ENCODE results near the gene CNPY1. TPM values are rescaled to one million over a fixed set of nuclear protein-coding genes. Genes with fewer than 3 reads are reported as not detected.

CNPY1 gene
- total RNA-seq, 1 experiment from 2014 or later, result not detected

DNA sequence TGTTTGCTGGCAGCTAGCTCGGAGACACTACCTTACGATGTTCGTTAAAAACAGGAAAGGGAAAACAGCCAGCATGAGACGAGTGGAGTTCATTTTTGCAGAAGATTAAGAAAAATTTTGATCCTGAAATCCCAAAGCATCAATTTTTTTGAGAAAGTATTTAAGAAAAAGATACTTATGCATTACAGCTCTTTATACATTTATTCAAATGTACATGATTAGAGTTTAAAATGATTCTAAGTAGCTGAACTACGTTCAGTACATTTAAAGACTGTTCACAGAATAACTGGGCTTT is 34.7 kb downstream of the CNPY1 start:
- DNase-seq (ENCODE audit: low read depth), result no peak

- no peak for DNase-seq (ENCODE audit: low read depth)
Observed at GRCh38 chr7:155510975-155511701, 35.2 kb downstream of the CNPY1 start.

GRCh38 chr7:155509725-155510551 is 36.4 kb downstream of the CNPY1 start:
- no peak for DNase-seq (ENCODE audit: low read depth)

GRCh38 chr7:155509359-155509724 is 37.0 kb downstream of the CNPY1 start:
- DNase-seq (ENCODE audit: low read depth), result no peak

DNA sequence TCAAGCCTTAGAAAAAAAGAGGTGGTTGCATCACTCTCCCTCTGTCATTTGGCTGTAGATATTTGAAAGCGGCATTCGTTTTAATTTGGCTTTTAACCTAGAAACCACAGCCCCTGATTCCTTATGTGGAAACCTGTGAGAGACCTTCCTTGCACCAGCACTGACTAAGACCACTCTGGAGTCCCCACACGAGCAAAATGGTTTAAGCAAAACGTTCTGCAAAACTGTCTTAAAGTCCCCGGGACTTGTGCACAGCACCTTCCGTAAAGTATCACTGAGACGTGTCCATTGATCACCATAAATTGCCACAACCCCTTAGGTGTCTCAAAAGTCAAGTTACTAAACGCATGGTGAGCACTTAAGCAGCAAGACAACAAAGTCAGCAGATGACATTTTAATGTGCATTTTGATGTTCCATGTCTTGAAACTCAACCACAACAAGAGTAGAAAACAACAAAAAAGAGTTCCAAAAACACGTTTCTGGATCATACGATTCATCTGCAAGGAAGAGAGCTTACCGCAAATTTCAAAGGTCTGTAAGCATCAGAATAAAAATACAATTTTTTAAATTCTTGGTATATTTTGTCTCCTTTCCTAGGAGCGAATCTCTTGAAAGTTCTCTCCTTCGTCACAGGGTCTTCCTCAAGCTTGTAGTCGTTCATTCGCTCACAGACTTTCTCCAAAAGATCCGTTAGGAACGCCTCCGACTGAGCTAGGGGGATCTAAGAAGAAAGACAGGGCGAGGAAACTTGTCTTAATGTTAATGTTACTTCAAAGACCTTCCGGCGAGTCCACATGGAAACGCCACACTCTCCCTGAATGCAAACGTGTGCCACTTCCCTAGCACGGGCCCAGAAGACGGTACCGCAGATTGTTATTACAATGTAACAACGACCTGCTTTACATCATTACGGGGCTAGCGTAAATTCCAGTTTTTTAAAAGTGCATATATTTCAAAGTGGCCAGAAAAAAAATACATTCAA is 37.7 kb downstream of the CNPY1 start:
- no peak for DNase-seq (ENCODE audit: low read depth)

GRCh38 chr7:155507576-155507975 is 38.8 kb downstream of the CNPY1 start:
- no peak for DNase-seq (ENCODE audit: low read depth)

GRCh38 chr7:155506854-155507337 is 39.5 kb downstream of the CNPY1 start:
- DNase-seq (ENCODE audit: low read depth), result no peak

- no peak for DNase-seq (ENCODE audit: low read depth)
Observed at GRCh38 chr7:155505422-155505793, 41.0 kb downstream of the CNPY1 start.

- DNase-seq (ENCODE audit: low read depth), result no peak
Observed at GRCh38 chr7:155497149-155497901, 49.0 kb downstream of the CNPY1 start.

GRCh38 chr7:155496267-155497005 is 49.9 kb downstream of the CNPY1 start:
- DNase-seq (ENCODE audit: low read depth), result no peak

- DNase-seq (ENCODE audit: low read depth), result no peak
Observed at GRCh38 chr7:155495440-155496248, 50.7 kb downstream of the CNPY1 start.

DNA sequence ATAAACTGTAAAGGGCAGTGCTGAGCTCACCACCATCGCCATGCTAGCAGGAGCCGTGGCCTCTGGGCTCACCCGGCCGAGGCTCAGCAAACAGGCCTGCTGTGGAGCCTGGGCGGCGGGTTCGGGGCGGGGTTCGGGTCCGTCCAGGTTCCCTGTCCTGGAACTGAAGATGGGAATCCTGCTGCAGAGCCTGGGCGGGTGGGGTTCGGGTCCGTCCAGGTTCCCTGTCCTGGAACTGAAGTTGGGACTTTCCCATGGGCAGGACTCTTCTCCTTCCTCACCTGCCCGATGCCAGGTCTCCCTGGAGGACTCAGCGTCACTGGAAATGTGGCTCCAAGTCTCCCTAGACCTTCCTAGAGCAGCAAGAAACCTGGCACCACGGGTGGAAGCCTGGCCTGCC is 51.8 kb downstream of the CNPY1 start:
- DNase-seq (ENCODE audit: low read depth), result no peak

GRCh38 chr7:155493744-155494538 is 52.4 kb downstream of the CNPY1 start:
- no peak for DNase-seq (ENCODE audit: low read depth)

DNA sequence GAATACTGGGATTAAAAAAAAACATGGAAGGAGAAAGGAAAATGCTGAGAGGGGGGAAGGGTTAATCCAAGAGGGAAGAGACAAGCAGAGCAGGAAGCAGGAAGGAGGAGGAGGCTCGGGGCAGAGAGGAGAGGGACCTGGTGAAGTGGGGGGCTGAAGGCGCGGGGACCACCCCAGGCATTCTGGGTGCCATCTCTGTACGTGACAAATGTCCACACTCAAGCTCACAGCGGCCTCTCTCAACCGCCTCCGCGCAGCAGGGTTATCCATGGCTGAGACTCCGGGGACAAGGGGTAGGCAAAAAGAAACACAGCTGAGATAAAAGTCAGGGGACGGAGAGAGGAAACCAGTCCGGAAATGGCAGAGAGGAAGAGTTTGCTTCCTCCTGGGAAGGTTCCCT is 54.5 kb downstream of the CNPY1 start:
- DNase-seq (ENCODE audit: low read depth), result no peak

DNA sequence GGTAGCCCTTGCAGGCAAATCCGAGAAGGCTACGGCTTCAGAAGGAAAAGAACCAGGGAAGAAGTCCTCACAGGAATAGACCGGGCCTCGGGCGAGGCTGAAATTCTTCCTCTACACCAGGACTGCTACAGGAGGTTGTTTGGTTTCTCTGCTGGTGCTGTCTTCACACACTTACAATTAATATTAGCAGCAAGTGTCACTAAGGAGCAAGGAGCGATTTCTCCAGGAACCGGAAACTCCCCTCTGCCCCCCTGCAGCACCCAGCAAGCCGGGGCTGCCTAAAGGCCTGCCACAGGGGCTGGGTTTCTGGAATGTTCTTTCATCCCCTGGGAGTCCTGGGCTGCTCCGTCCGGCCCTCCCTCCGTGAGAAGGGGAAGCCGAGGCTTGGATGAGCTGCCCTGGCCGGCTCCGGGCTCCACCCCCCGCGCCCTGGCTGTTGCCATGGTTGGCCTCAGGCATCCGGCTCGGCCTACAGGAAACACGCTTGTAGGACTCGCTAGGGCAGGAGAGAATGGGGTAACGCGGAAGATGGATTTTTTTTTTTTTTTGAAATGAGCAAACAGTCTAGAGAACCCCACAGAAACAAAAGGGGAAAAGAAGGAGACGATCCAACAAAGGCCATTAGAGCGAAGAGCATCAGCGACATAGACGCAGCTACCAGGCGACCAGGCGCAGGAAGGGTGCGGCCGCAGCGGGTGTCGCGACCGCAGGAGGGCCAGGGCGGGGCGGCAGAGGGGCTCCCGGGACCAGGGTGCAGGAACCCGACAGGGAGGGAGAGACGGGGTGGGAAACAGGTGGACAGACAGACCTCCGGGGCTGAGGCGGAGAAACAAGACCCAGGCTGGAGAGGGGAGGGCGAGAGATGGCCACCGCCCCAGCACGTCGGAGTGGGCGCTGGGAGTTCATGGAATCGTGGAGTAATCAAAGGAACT is 55.4 kb downstream of the CNPY1 start:
- DNase-seq (ENCODE audit: low read depth), result peak; percentile 45

DNA sequence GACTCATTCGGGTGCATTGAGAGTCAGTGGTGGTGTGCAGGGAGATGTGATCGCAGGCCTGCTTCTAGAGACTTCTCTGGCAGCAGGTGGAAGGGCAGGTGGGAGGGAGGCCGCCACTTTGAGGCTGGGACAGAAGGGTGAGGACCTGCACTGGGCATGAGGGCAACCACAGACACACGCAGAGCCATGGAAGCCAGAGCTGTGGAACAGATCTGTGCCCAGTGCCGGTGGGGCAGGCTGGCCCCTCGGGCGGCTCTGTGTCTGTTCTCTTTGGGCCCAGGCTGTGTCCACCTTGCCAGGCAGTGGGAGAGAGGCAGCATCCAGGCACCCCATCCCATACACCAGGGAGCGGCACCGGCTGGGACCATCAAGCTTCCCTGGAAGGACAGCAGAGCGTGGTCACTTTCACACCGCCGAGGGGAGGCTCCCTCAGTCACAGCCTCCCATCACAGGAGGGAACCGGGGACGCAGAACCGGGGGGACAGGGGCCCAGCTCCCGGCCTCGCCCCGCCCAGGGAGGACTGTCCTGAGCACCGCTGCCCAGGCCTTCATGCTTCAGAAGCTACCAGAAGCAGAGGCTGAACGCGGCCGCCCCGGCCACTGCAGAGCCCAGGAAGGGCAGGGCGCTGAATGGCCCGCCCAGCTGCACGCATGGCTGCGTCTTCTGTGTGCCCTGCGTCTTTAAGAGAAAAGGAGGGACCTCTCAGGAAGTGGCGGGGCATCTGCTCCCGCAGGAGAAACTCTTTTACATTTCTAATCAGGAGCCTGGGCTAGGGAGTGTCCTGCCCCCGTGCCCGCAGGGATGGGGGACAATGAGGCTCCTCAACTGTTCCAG is 56.3 kb downstream of the CNPY1 start:
- peak; percentile 31 for DNase-seq (ENCODE audit: low read depth)

Measured in RPMI7951 (cell line).